ENCODE measurements around the gene ZBTB3. TPM values are rescaled to one million over a fixed set of nuclear protein-coding genes. Genes with fewer than 3 reads are reported as not detected.

ZBTB3 gene
- total and polyA plus RNA-seq, 2 of the 13 experiments (the other 11 are each of a cell fraction or from before 2014, with no cell fraction given) = 3.4 to 5.2 TPM

DNA sequence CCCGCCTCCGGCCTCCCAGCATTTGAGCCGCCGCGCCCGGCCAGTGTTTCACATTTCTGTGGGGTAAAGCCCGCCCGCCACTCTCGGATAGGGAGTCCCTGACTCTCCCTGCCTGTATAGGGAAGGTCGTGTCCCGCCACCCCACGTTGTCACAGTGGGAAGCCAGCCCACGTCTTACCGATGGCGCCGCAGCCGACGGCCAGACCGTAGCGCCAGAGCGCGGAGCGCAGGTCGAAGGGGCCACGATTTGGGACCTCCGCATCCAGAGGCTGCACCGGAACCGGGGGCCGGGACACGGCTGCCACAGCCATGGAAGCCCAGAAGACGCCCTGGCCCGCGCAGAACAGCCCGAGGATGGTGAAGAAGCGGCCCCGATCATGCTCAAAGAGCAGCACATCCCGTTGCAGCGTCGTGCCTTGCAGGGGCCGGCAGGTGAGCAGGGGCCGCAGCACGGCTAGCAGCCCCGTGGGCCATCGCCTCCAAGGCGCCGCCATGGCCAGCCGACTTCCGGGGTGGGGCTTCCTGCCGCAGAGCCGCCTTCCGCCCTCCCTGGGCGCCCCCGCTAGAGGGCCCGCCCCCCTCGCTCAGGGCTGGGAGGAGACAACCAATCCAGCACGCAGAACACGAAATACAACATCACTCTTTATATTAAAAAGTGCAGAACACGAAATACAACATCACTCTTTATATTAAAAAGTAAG lies 37.7 kb upstream of the ZBTB3 start, which contains the start of gene TMEM223 (continued):
- TF ChIP-seq, protein P1, sequence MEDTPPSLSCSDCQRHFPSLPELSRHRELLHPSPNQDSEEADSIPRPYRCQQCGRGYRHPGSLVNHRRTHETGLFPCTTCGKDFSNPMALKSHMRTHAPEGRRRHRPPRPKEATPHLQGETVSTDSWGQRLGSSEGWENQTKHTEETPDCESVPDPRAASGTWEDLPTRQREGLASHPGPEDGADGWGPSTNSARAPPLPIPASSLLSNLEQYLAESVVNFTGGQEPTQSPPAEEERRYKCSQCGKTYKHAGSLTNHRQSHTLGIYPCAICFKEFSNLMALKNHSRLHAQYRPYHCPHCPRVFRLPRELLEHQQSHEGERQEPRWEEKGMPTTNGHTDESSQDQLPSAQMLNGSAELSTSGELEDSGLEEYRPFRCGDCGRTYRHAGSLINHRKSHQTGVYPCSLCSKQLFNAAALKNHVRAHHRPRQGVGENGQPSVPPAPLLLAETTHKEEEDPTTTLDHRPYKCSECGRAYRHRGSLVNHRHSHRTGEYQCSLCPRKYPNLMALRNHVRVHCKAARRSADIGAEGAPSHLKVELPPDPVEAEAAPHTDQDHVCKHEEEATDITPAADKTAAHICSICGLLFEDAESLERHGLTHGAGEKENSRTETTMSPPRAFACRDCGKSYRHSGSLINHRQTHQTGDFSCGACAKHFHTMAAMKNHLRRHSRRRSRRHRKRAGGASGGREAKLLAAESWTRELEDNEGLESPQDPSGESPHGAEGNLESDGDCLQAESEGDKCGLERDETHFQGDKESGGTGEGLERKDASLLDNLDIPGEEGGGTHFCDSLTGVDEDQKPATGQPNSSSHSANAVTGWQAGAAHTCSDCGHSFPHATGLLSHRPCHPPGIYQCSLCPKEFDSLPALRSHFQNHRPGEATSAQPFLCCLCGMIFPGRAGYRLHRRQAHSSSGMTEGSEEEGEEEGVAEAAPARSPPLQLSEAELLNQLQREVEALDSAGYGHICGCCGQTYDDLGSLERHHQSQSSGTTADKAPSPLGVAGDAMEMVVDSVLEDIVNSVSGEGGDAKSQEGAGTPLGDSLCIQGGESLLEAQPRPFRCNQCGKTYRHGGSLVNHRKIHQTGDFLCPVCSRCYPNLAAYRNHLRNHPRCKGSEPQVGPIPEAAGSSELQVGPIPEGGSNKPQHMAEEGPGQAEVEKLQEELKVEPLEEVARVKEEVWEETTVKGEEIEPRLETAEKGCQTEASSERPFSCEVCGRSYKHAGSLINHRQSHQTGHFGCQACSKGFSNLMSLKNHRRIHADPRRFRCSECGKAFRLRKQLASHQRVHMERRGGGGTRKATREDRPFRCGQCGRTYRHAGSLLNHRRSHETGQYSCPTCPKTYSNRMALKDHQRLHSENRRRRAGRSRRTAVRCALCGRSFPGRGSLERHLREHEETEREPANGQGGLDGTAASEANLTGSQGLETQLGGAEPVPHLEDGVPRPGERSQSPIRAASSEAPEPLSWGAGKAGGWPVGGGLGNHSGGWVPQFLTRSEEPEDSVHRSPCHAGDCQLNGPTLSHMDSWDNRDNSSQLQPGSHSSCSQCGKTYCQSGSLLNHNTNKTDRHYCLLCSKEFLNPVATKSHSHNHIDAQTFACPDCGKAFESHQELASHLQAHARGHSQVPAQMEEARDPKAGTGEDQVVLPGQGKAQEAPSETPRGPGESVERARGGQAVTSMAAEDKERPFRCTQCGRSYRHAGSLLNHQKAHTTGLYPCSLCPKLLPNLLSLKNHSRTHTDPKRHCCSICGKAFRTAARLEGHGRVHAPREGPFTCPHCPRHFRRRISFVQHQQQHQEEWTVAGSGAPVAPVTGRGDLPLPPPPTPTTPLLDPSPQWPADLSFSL (CRISPR knock-in tag; IDR thresholded peaks at IDR 0.05) = no peak
- no peak for TF ChIP-seq EP300 (IDR thresholded peaks at IDR 0.05; ENCODE audit: low read depth in 2 of 2, low read length in 2 of 2)
- TF ChIP-seq EP300 (CRISPR knock-in tag; IDR thresholded peaks at IDR 0.05; ENCODE audit: borderline replicate concordance) = peak; percentile 44; the same call in 1 of the 2 replicates
- TF ChIP-seq RBM22 (optimal IDR thresholded peaks at IDR 0.05; ENCODE audit: low read length) = peak; percentile 97
- TF ChIP-seq HIVEP1 (CRISPR knock-in tag; IDR thresholded peaks at IDR 0.05) = peak; percentile 63; the same call in 1 of the 2 replicates
- no peak for TF ChIP-seq TBX3 (IDR thresholded peaks at IDR 0.05; ENCODE audit: borderline replicate concordance)
- no peak for TF ChIP-seq ZBTB8A (CRISPR knock-in tag; IDR thresholded peaks at IDR 0.05; ENCODE audit: borderline replicate concordance, low read depth)
- TF ChIP-seq, protein P2, sequence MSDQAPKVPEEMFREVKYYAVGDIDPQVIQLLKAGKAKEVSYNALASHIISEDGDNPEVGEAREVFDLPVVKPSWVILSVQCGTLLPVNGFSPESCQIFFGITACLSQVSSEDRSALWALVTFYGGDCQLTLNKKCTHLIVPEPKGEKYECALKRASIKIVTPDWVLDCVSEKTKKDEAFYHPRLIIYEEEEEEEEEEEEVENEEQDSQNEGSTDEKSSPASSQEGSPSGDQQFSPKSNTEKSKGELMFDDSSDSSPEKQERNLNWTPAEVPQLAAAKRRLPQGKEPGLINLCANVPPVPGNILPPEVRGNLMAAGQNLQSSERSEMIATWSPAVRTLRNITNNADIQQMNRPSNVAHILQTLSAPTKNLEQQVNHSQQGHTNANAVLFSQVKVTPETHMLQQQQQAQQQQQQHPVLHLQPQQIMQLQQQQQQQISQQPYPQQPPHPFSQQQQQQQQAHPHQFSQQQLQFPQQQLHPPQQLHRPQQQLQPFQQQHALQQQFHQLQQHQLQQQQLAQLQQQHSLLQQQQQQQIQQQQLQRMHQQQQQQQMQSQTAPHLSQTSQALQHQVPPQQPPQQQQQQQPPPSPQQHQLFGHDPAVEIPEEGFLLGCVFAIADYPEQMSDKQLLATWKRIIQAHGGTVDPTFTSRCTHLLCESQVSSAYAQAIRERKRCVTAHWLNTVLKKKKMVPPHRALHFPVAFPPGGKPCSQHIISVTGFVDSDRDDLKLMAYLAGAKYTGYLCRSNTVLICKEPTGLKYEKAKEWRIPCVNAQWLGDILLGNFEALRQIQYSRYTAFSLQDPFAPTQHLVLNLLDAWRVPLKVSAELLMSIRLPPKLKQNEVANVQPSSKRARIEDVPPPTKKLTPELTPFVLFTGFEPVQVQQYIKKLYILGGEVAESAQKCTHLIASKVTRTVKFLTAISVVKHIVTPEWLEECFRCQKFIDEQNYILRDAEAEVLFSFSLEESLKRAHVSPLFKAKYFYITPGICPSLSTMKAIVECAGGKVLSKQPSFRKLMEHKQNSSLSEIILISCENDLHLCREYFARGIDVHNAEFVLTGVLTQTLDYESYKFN (CRISPR knock-in tag; conservative IDR thresholded peaks at IDR 0.05) = no peak
- TF ChIP-seq ZNF607 (CRISPR knock-in tag; IDR thresholded peaks at IDR 0.05; ENCODE audit: borderline replicate concordance) = peak; percentile 79
- TF ChIP-seq ZNF136 (CRISPR knock-in tag; IDR thresholded peaks at IDR 0.05; ENCODE audit: low read depth) = peak; percentile 89; the same call in 1 of the 2 replicates
- TF ChIP-seq, protein P3, sequence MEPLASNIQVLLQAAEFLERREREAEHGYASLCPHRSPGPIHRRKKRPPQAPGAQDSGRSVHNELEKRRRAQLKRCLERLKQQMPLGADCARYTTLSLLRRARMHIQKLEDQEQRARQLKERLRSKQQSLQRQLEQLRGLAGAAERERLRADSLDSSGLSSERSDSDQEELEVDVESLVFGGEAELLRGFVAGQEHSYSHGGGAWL (CRISPR knock-in tag; IDR thresholded peaks at IDR 0.05) = peak; percentile 71; the same call in 1 of the 2 replicates
- TF ChIP-seq CBX2 (IDR thresholded peaks at IDR 0.05; ENCODE audit: low read depth, low read length) = no peak
- TF ChIP-seq CBX2 (CRISPR knock-in tag; IDR thresholded peaks at IDR 0.05; ENCODE audit: low read depth) = no peak
- no peak for TF ChIP-seq ZNF569 (CRISPR knock-in tag; IDR thresholded peaks at IDR 0.05; ENCODE audit: borderline replicate concordance)
- TF ChIP-seq, protein P4, sequence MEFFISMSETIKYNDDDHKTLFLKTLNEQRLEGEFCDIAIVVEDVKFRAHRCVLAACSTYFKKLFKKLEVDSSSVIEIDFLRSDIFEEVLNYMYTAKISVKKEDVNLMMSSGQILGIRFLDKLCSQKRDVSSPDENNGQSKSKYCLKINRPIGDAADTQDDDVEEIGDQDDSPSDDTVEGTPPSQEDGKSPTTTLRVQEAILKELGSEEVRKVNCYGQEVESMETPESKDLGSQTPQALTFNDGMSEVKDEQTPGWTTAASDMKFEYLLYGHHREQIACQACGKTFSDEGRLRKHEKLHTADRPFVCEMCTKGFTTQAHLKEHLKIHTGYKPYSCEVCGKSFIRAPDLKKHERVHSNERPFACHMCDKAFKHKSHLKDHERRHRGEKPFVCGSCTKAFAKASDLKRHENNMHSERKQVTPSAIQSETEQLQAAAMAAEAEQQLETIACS (CRISPR knock-in tag; IDR thresholded peaks at IDR 0.05) = no peak
